Stimulated activated CD8-positive, alpha-beta memory T cell treated with anti-CD3 and anti-CD28 coated beads, Interleukin-12 subunit alpha, Interleukin-12 subunit beta, amount 100 ng/mL, for 4 hours (primary cell): ENCODE data around the gene INKA2.
"Not testable (repeated sequence)": the region's sequence is repeated elsewhere in the genome, so short reads cannot be mapped to it uniquely, and the experiment has no call there.

Source experiments
- DNase-seq: peaks from one replicate; pipeline ENCODE4 v3.0.0-alpha.2; 2020; ENCODE audit warnings: low read depth

INKA2 gene

GRCh38 chr1:111750856-111751255 lies 11.7 kb upstream of the INKA2 start:
- DNase-seq: no peak

- no peak for DNase-seq
These were observed 10.4 kb upstream of the INKA2 start for GRCh38 chr1:111749628-111750027.

GRCh38 chr1:111747947-111748346 lies 8.8 kb upstream of the INKA2 start:
- no peak for DNase-seq

GRCh38 chr1:111747282-111747734 lies 8.1 kb upstream of the INKA2 start:
- DNase-seq: peak; percentile 26

GRCh38 chr1:111746614-111746999 lies 7.4 kb upstream of the INKA2 start:
- no peak for DNase-seq

- DNase-seq: no peak
These were observed 6.7 kb upstream of the INKA2 start for GRCh38 chr1:111745675-111746613.

- DNase-seq: no peak
These were observed 4.5 kb upstream of the INKA2 start for GRCh38 chr1:111743679-111744101.

- no peak for DNase-seq
These were observed 3.8 kb upstream of the INKA2 start for GRCh38 chr1:111742938-111743549.

- not testable (repeated sequence) for DNase-seq
These were observed 3.1 kb upstream of the INKA2 start for GRCh38 chr1:111742292-111742691.

- no peak for DNase-seq
These were observed 950 bp upstream of the INKA2 start for GRCh38 chr1:111739925-111740765.

- DNase-seq: peak; percentile 29
These were observed 580 bp downstream of the INKA2 start for GRCh38 chr1:111738436-111739193.

- no peak for DNase-seq
These were observed 1.1 kb downstream of the INKA2 start for GRCh38 chr1:111738133-111738435.

- no peak for DNase-seq
These were observed 1.7 kb downstream of the INKA2 start for GRCh38 chr1:111737216-111738132.

GRCh38 chr1:111736548-111737215 lies 2.5 kb downstream of the INKA2 start:
- DNase-seq: no peak

- no peak for DNase-seq
These were observed 3.2 kb downstream of the INKA2 start for GRCh38 chr1:111735858-111736544.

GRCh38 chr1:111735321-111735720 lies 3.9 kb downstream of the INKA2 start:
- DNase-seq: no peak

- no peak for DNase-seq
These were observed 4.3 kb downstream of the INKA2 start for GRCh38 chr1:111734856-111735255.

- no peak for DNase-seq
These were observed 4.8 kb downstream of the INKA2 start for GRCh38 chr1:111734426-111734825.

GRCh38 chr1:111733992-111734341 lies 5.2 kb downstream of the INKA2 start:
- no peak for DNase-seq
